ENCODE measurements around the gene RAE1. TPM values are rescaled to one million over a fixed set of nuclear protein-coding genes. Genes with fewer than 3 reads are reported as not detected.
A peak's percentile ranks its signal among the peaks of the same experiment; 100 is the strongest.

Gene RAE1
- total RNA-seq, 2 experiments from 2014 or later = 42.7 to 48.9 TPM

- Mint-ChIP-seq H3K4me3 (no peak overlapping the region), H3K27ac (peak overlapping the region; percentile 99), H3K36me3 (ENCODE audit: low read depth) (peaks cover 75% of the 10 kb centered on the region), H3K4me1 (peaks cover 62% of the 10 kb centered on the region), H3K27me3 (no peaks in the 10 kb centered on the region), H3K9me3 (ENCODE audit: low read depth) (no peaks in the 10 kb centered on the region)
- DNase-seq (no peak), ATAC-seq (no peak)
- CTCF ChIA-PET = interaction anchor here (0.6 to 2.3 kb wide), 3 partner anchors 10 to 44 kb away, joined by 3 to 10 read pairs (median 8); no protein-coding TSS in a partner anchor
- intact Hi-C loops (cut with DNase I, micrococcal nuclease) = no loop called here
- POLR2A ChIA-PET = interaction anchor here (0.6 to 0.9 kb wide), 2 partner anchors 11 to 13 kb away, joined by 3 read pairs; partner anchors contain the start of gene RBM38
Observed at GRCh38 chr20:57402206-57403125, 51.4 kb downstream of the RAE1 start.

- intact Hi-C loops (cut with DNase I, micrococcal nuclease) = no loop called here
Observed at GRCh38 chr20:57403216-57403615, 52.2 kb downstream of the RAE1 start.

GRCh38 chr20:57404006-57404405 is 53.0 kb downstream of the RAE1 start:
- ATAC-seq (no peak), DNase-seq (no peak)
- H3K4me1 Mint-ChIP-seq = peaks cover 50% of the 10 kb centered on the region
- ChIA-PET POLR2A (no interaction called here), CTCF (interaction anchor here (0.9 to 1.0 kb wide), 3 partner anchors 9 to 58 kb away, joined by 3 read pairs; no protein-coding TSS in a partner anchor)
- no peak overlapping the region for H3K4me3 Mint-ChIP-seq
- peaks cover 75% of the 10 kb centered on the region for H3K36me3 Mint-ChIP-seq (ENCODE audit: low read depth)
- H3K9me3 Mint-ChIP-seq (ENCODE audit: low read depth) = no peaks in the 10 kb centered on the region
- H3K27ac Mint-ChIP-seq = no peak overlapping the region
- no peaks in the 10 kb centered on the region for H3K27me3 Mint-ChIP-seq
- intact Hi-C loops (cut with DNase I, micrococcal nuclease) = no loop called here

More at GRCh38 chr20:57403216-57403615, 52.2 kb downstream of the RAE1 start:
- ChIA-PET POLR2A (no interaction called here), CTCF (interaction anchor here (0.6 to 0.9 kb wide), 3 partner anchors 44 to 79 kb away, joined by 3 read pairs; no protein-coding TSS in a partner anchor)
- H3K27me3 Mint-ChIP-seq = no peaks in the 10 kb centered on the region
- DNase-seq (no peak), ATAC-seq (no peak)
- peaks cover 55% of the 10 kb centered on the region for H3K4me1 Mint-ChIP-seq
- no peaks in the 10 kb centered on the region for H3K9me3 Mint-ChIP-seq (ENCODE audit: low read depth)
- H3K36me3 Mint-ChIP-seq (ENCODE audit: low read depth) = peaks cover 74% of the 10 kb centered on the region
- H3K4me3 Mint-ChIP-seq = no peak overlapping the region
- peak overlapping the region; percentile 67 for H3K27ac Mint-ChIP-seq

DNA sequence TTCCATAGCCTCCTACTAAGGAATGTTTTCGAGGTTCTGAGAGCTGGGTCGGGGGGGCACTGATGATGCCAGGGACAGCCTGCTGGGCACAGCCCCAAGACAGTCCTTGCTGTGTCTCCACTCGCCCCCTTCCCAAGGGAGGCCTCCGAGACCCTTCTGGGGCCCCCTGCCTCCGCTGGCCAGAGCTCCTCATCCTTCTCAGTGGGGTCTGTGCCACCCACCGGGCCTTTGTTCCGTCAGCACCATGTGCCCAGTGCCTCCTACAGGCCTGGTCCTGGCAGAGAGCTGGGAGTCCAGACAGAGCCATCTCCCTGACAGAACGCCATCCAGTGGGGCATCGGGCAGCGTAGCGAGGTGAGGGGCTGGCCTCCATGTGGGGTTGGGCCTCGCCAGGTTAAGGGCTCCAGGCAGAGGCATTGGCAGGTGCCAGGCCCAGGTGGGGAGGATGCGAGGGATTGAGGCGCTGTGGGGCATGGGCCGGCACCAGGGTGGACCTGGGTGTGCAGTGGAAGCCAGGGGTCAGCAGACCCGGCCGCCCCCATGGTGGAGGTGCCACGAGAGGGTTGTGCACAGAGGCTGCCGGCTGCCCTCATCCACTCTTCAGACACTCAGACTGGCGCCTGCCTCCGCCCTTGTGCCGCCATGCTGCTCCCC is 53.5 kb downstream of the RAE1 start:
- Mint-ChIP-seq H3K27me3 (no peaks in the 10 kb centered on the region), H3K4me1 (peaks cover 44% of the 10 kb centered on the region), H3K36me3 (ENCODE audit: low read depth) (peaks cover 74% of the 10 kb centered on the region), H3K9me3 (ENCODE audit: low read depth) (no peaks in the 10 kb centered on the region), H3K27ac (no peak overlapping the region), H3K4me3 (no peak overlapping the region)
- ChIA-PET POLR2A (interaction anchor here (1.4 kb wide), 1 partner anchor 13 kb away, joined by 3 read pairs; no protein-coding TSS in a partner anchor), CTCF (interaction anchor here (0.9 to 1.0 kb wide), 2 partner anchors 9 to 11 kb away, joined by 3 read pairs; no protein-coding TSS in a partner anchor)
- DNase-seq (no peak), ATAC-seq (no peak)
- intact Hi-C loops (cut with DNase I, micrococcal nuclease) = no loop called here

GRCh38 chr20:57405236-57406016 is 54.4 kb downstream of the RAE1 start:
- ChIA-PET CTCF (no interaction called here), POLR2A (interaction anchor here (1.4 kb wide), 1 partner anchor 13 kb away, joined by 3 read pairs; no protein-coding TSS in a partner anchor)
- peaks cover 36% of the 10 kb centered on the region for H3K4me1 Mint-ChIP-seq
- H3K36me3 Mint-ChIP-seq (ENCODE audit: low read depth) = peaks cover 68% of the 10 kb centered on the region
- ATAC-seq (no peak), DNase-seq (no peak)
- no peaks in the 10 kb centered on the region for H3K27me3 Mint-ChIP-seq
- intact Hi-C loops (cut with DNase I, micrococcal nuclease) = no loop called here
- H3K9me3 Mint-ChIP-seq (ENCODE audit: low read depth) = no peaks in the 10 kb centered on the region
- H3K4me3 Mint-ChIP-seq = no peak overlapping the region
- no peak overlapping the region for H3K27ac Mint-ChIP-seq

- peaks cover 19% of the 10 kb centered on the region for H3K4me1 Mint-ChIP-seq
Observed at GRCh38 chr20:57407541-57407956, 56.5 kb downstream of the RAE1 start.

GRCh38 chr20:57408131-57408530 is 57.1 kb downstream of the RAE1 start:
- DNase-seq = no peak
- no peak overlapping the region for H3K4me3 Mint-ChIP-seq
- no peak for ATAC-seq
- H3K27me3 Mint-ChIP-seq = no peaks in the 10 kb centered on the region
- H3K27ac Mint-ChIP-seq = no peak overlapping the region
- CTCF ChIA-PET = no interaction called here
- H3K36me3 Mint-ChIP-seq (ENCODE audit: low read depth) = peaks cover 42% of the 10 kb centered on the region
- H3K4me1 Mint-ChIP-seq = peaks cover 13% of the 10 kb centered on the region
- no peaks in the 10 kb centered on the region for H3K9me3 Mint-ChIP-seq (ENCODE audit: low read depth)
- POLR2A ChIA-PET = no interaction called here
- intact Hi-C loops (cut with DNase I, micrococcal nuclease) = no loop called here

More at GRCh38 chr20:57407541-57407956, 56.5 kb downstream of the RAE1 start:
- peaks cover 48% of the 10 kb centered on the region for H3K36me3 Mint-ChIP-seq (ENCODE audit: low read depth)
- H3K27me3 Mint-ChIP-seq = no peaks in the 10 kb centered on the region
- ChIA-PET POLR2A (no interaction called here), CTCF (no interaction called here)
- no peaks in the 10 kb centered on the region for H3K9me3 Mint-ChIP-seq (ENCODE audit: low read depth)
- no peak overlapping the region for H3K4me3 Mint-ChIP-seq
- ATAC-seq (no peak), DNase-seq (no peak)
- intact Hi-C loops (cut with DNase I, micrococcal nuclease) = no loop called here
- H3K27ac Mint-ChIP-seq = no peak overlapping the region

DNA sequence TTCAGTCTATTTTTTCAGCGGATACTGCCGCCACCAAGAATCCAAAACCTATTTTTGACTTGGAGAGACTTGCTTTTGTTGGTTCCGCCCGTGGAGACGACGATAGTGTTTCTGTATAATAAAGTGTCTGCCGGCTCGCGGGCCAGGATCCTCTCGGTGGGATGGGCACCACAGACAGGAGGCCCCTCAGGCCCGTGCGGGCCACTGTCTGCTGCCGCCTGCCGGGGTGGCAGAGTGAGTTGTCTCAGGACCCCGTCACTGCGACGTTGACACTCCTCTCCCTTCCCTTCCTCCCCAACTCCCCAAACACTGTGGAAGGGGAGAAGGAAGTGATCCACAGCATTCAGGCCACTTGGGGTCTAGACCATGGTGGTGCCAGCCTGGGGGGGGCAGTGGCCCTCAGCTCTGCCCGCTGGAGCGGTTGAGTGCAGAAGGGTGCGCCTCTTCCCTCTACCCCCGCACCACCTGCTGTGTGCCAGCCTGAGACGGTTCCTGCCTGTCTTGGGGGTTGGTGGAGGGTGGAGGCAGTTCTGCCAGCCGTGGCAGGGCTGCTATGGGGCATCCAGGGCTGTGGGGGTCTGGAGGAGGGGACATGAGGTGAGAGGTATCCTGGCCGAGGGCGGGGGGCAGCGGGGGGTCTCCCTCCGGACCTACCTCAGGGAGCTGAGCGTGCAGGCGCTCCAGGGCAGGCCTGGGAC is 57.6 kb downstream of the RAE1 start:
- CTCF ChIA-PET = interaction anchor here (0.7 kb wide), 2 partner anchors 24 to 211 kb away, joined by 3 read pairs; no protein-coding TSS in a partner anchor
- peaks cover 38% of the 10 kb centered on the region for H3K36me3 Mint-ChIP-seq (ENCODE audit: low read depth)
- no peaks in the 10 kb centered on the region for H3K27me3 Mint-ChIP-seq
- POLR2A ChIA-PET = interaction anchor here (0.6 kb wide), 1 partner anchor 12 kb away, joined by 3 read pairs; no protein-coding TSS in a partner anchor
- no peak overlapping the region for H3K27ac Mint-ChIP-seq
- no peak overlapping the region for H3K4me3 Mint-ChIP-seq
- no peak for ATAC-seq
- peaks cover 8% of the 10 kb centered on the region for H3K4me1 Mint-ChIP-seq
- intact Hi-C loops (cut with DNase I, micrococcal nuclease) = no loop called here
- DNase-seq = no peak
- no peaks in the 10 kb centered on the region for H3K9me3 Mint-ChIP-seq (ENCODE audit: low read depth)

DNA sequence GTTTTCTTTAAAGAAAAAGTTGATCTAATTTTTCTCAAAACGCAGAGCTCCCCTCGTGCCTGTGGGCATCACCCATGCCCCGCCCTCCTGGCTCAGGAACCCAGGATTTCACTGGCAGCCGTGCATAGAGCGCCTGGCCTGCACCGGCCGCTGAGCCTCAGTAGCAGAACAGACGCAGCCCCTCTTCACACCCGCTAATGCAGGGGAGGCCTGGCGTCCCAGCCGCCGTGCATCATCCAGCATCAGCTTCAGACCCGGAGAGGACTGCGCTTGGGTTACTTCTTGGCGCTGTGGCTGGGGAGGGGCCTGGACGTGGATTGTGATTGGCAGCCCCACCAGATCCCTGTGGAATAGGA is 58.2 kb downstream of the RAE1 start:
- no peak for DNase-seq
- Mint-ChIP-seq H3K4me1 (peaks cover 3% of the 10 kb centered on the region), H3K27ac (no peak overlapping the region), H3K27me3 (no peaks in the 10 kb centered on the region), H3K4me3 (no peak overlapping the region), H3K36me3 (ENCODE audit: low read depth) (peaks cover 32% of the 10 kb centered on the region), H3K9me3 (ENCODE audit: low read depth) (no peaks in the 10 kb centered on the region)
- no peak for ATAC-seq
- ChIA-PET CTCF (interaction anchor here (0.7 kb wide), 2 partner anchors 24 to 210 kb away, joined by 3 read pairs; no protein-coding TSS in a partner anchor), POLR2A (interaction anchor here (0.6 kb wide), 1 partner anchor 11 kb away, joined by 3 read pairs; no protein-coding TSS in a partner anchor)
- intact Hi-C loops (cut with DNase I, micrococcal nuclease) = no loop called here

DNA sequence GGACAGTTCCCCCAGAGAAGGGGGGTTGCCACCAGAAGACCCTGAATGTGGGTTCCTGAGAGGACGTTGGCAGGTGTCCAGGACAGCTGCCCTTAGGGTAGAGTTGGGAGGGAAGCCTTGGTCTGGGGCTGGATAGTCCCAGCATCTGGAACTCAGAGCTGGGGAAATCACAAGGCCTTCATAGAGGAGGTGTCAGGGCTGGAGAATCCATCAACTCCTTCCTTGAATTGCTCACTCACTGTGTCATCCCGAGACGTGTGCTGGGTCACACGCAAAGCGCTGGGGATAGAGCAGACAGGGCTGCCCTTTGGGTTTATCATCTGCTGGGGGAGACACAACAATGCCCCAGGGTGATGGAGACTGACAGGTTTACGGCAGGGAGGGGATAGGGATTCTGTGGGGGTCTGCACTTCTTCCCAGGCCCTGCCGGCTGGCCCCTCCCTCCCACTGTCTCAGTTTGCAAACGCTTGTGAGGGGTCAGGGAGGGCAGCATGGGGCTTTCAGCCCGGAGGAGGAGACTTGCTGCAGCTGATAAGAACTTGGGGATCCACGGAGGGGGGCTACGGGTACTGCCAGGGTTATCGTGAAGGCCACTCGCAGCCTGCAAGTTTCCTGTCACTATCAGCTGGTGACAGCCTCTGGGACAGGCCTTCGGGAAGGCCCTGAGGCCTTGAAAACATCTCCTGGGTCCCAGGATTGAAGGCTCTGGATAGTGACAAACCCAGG is 58.8 kb downstream of the RAE1 start:
- Mint-ChIP-seq H3K4me1 (peaks cover 3% of the 10 kb centered on the region), H3K4me3 (no peak overlapping the region), H3K9me3 (ENCODE audit: low read depth) (no peaks in the 10 kb centered on the region), H3K27me3 (no peaks in the 10 kb centered on the region), H3K27ac (peak overlapping the region; percentile 13), H3K36me3 (ENCODE audit: low read depth) (peaks cover 28% of the 10 kb centered on the region)
- POLR2A ChIA-PET = no interaction called here
- CTCF ChIA-PET = interaction anchor here (0.7 kb wide), 2 partner anchors 23 to 209 kb away, joined by 3 read pairs; no protein-coding TSS in a partner anchor
- no peak for DNase-seq
- peak; percentile 18 for ATAC-seq
- intact Hi-C loops (cut with DNase I, micrococcal nuclease) = no loop called here

Data from activated CD4-positive, alpha-beta T cell treated with anti-CD3 and anti-CD28 coated beads for 36 hours (primary cell).